Astrocyte (in vitro differentiated cells and primary cell): ENCODE measurements around the gene PEA15.

Source experiments
- CTCF ChIP-seq: IDR thresholded peaks from 2 replicates; pipeline ENCODE4 v1.5.1; 2011; ENCODE audit warnings: low read depth, mild to moderate bottlenecking, inconsistent platforms, low read length, moderate library complexity; ENCODE audit not compliant: insufficient read depth
- EZH2 ChIP-seq: IDR thresholded peaks from 2 replicates; pipeline ENCODE4 v1.6.1; 2012; ENCODE audit warnings: mild to moderate bottlenecking, low read length, inconsistent platforms; ENCODE audit not compliant: insufficient read depth

GRCh38 chr1:160168609-160169369, 36.4 kb upstream of the PEA15 start:
- TF ChIP-seq CTCF (no peak), EZH2 (no peak)
